ENCODE results near the gene PGA3.
A peak's percentile ranks its signal among the peaks of the same experiment; 100 is the strongest.
"Not testable (repeated sequence)": the region's sequence is repeated elsewhere in the genome, so short reads cannot be mapped to it uniquely, and the experiment has no call there.

The PGA3 gene

GRCh38 chr11:61202950-61203746 is at the start of gene PGA3:
PGA3 (plus strand) TSS chr11:61203515; CDS start chr11:61203565, 50 bp downstream.
- not testable (repeated sequence) for DNase-seq

GRCh38 chr11:61153593-61154095 is 49.7 kb upstream of the PGA3 start:
- no peak for DNase-seq

- no peak for DNase-seq
Observed at GRCh38 chr11:61154528-61154927, 48.8 kb upstream of the PGA3 start.

GRCh38 chr11:61155312-61155711 is 48.0 kb upstream of the PGA3 start:
- DNase-seq: no peak

- no peak for DNase-seq
Observed at GRCh38 chr11:61155741-61156140, 47.6 kb upstream of the PGA3 start.

GRCh38 chr11:61157743-61158142 is 45.6 kb upstream of the PGA3 start:
- DNase-seq: no peak

- no peak for DNase-seq
Observed at GRCh38 chr11:61158691-61159381, 44.5 kb upstream of the PGA3 start.

GRCh38 chr11:61160487-61161189 is 42.7 kb upstream of the PGA3 start:
- no peak for DNase-seq

- DNase-seq: peak; percentile 86
Observed at GRCh38 chr11:61161190-61162091, 41.9 kb upstream of the PGA3 start, which contains the start of gene VPS37C. VPS37C (minus strand) TSS chr11:61161426; CDS start chr11:61138829, 22,597 bp downstream.

- peak; percentile 72 for DNase-seq
Observed at GRCh38 chr11:61162092-61162941, 41.0 kb upstream of the PGA3 start.

GRCh38 chr11:61163021-61163420 is 40.3 kb upstream of the PGA3 start:
- DNase-seq: no peak

- peak; percentile 84 for DNase-seq
Observed at GRCh38 chr11:61163714-61164605, 39.4 kb upstream of the PGA3 start.

- no peak for DNase-seq
Observed at GRCh38 chr11:61164606-61165424, 38.5 kb upstream of the PGA3 start.

GRCh38 chr11:61165785-61166184 is 37.5 kb upstream of the PGA3 start:
- not testable (repeated sequence) for DNase-seq

- DNase-seq: not testable (repeated sequence)
Observed at GRCh38 chr11:61166331-61166730, 37.0 kb upstream of the PGA3 start.

GRCh38 chr11:61168042-61168688 is 35.1 kb upstream of the PGA3 start:
- DNase-seq: no peak

GRCh38 chr11:61168800-61169199 is 34.5 kb upstream of the PGA3 start:
- DNase-seq: no peak

GRCh38 chr11:61170566-61170965 is 32.7 kb upstream of the PGA3 start:
- no peak for DNase-seq

- no peak for DNase-seq
Observed at GRCh38 chr11:61171907-61172306, 31.4 kb upstream of the PGA3 start.
